Mesothelial cell of epicardium (in vitro differentiated cells): Measurements from ENCODE around the gene DPP7. TPM values are rescaled to one million over a fixed set of nuclear protein-coding genes. Genes with fewer than 3 reads are reported as not detected.
A peak's percentile ranks its signal among the peaks of the same experiment; 100 is the strongest.

ENCODE experiments used
- DNase-seq, 2 experiments: peaks; one replicate each; pipeline ENCODE4 v3.0.0; 2021; ENCODE audit warnings: low spot score in 2 of 2; ENCODE audit not compliant: unreplicated experiment in 2 of 2
- H3K27ac Mint-ChIP-seq: 2 replicates; pipeline ENCODE4 v1.8.0; 2021; ENCODE audit warnings: mixed read lengths
- H3K27me3 Mint-ChIP-seq: 2 replicates; pipeline ENCODE4 v1.8.0; 2021; ENCODE audit warnings: low read depth, mixed read lengths
- H3K36me3 Mint-ChIP-seq: 2 replicates; pipeline ENCODE4 v1.8.0; 2021; ENCODE audit warnings: mixed read lengths
- H3K4me1 Mint-ChIP-seq: 2 replicates; pipeline ENCODE4 v1.8.0; 2021; ENCODE audit warnings: mixed read lengths
- H3K4me3 Mint-ChIP-seq: 2 replicates; pipeline ENCODE4 v1.8.0; 2021; ENCODE audit warnings: mild to moderate bottlenecking, moderate library complexity, mixed read lengths
- H3K9me3 Mint-ChIP-seq: 2 replicates; pipeline ENCODE4 v1.8.0; 2021; ENCODE audit warnings: mixed read lengths
- CTCF ChIP-seq: fragments of 200-600 bp; sonication (generic); IDR thresholded peaks from one replicate; pipeline ENCODE4 v1.5.0; 2021; ENCODE audit warnings: antibody characterized with exemption; ENCODE audit not compliant: unreplicated experiment
- total RNA-seq: library from RNA; stranded (reverse); gene quantifications from 3 replicates; pipeline ENCODE4 v1.2.1, GENCODE V29; 2021

DPP7 gene
- total RNA-seq, 1 donor from 2014 or later = 149 TPM

- no peak for DNase-seq
- H3K36me3 Mint-ChIP-seq = no peaks in the 10 kb centered on the region
- H3K4me1 Mint-ChIP-seq = peaks cover 14% of the 10 kb centered on the region
- H3K27me3 Mint-ChIP-seq = no peaks in the 10 kb centered on the region
- TF ChIP-seq CTCF = no peak
- H3K9me3 Mint-ChIP-seq = no peaks in the 10 kb centered on the region
- H3K27ac Mint-ChIP-seq = peak overlapping the region; percentile 89
- peak overlapping the region; percentile 17 for H3K4me3 Mint-ChIP-seq
These were observed 1.5 kb upstream of the DPP7 start for GRCh38 chr9:137116027-137116507.

GRCh38 chr9:137115394-137116026 is 977 bp upstream of the DPP7 start:
- Mint-ChIP-seq H3K27ac (no peak overlapping the region), H3K27me3 (no peaks in the 10 kb centered on the region), H3K4me1 (peaks cover 14% of the 10 kb centered on the region), H3K36me3 (peaks cover 3% of the 10 kb centered on the region), H3K9me3 (no peaks in the 10 kb centered on the region), H3K4me3 (peak overlapping the region; percentile 17)
- TF ChIP-seq CTCF = no peak
- DNase-seq = no peak

GRCh38 chr9:137114220-137114612 is 317 bp downstream of the DPP7 start:
- H3K27me3 Mint-ChIP-seq = no peaks in the 10 kb centered on the region
- DNase-seq = no peak
- H3K4me3 Mint-ChIP-seq = peak overlapping the region; percentile 44
- H3K9me3 Mint-ChIP-seq = no peaks in the 10 kb centered on the region
- H3K27ac Mint-ChIP-seq = no peak overlapping the region
- peaks cover 14% of the 10 kb centered on the region for H3K4me1 Mint-ChIP-seq
- TF ChIP-seq CTCF = no peak
- peaks cover 3% of the 10 kb centered on the region for H3K36me3 Mint-ChIP-seq

GRCh38 chr9:137113385-137114159 is 961 bp downstream of the DPP7 start:
- peaks cover 14% of the 10 kb centered on the region for H3K4me1 Mint-ChIP-seq
- H3K4me3 Mint-ChIP-seq = peak overlapping the region; percentile 58
- no peaks in the 10 kb centered on the region for H3K9me3 Mint-ChIP-seq
- no peaks in the 10 kb centered on the region for H3K27me3 Mint-ChIP-seq
- no peak for TF ChIP-seq CTCF
- DNase-seq = no peak
- peaks cover 3% of the 10 kb centered on the region for H3K36me3 Mint-ChIP-seq
- H3K27ac Mint-ChIP-seq = no peak overlapping the region

GRCh38 chr9:137112564-137113384 is 1.8 kb downstream of the DPP7 start:
- Mint-ChIP-seq H3K9me3 (no peaks in the 10 kb centered on the region), H3K36me3 (peaks cover 3% of the 10 kb centered on the region), H3K27ac (no peak overlapping the region), H3K4me3 (peak overlapping the region; percentile 58), H3K4me1 (peaks cover 14% of the 10 kb centered on the region), H3K27me3 (no peaks in the 10 kb centered on the region)
- no peak for TF ChIP-seq CTCF
- no peak for DNase-seq
